Lower leg skin (tissue), 3 donors: ENCODE data around the gene PKD1.

Experiments
- CTCF ChIP-seq, 3 donors: fragments of 450-650 bp; IDR thresholded peaks; one replicate each; pipeline ENCODE4 v1.5.1; 2016; ENCODE audit warnings: antibody characterized with exemption in 3 of 3, mild to moderate bottlenecking in 3 of 3, moderate library complexity in 2 of 3
- POLR2A ChIP-seq, 2 donors: fragments of 450-650 bp; IDR thresholded peaks; one replicate each; pipeline ENCODE4 v1.6.1; 2016 to 2017; ENCODE audit warnings: antibody characterized with exemption in 2 of 2, mild to moderate bottlenecking in 1 of 2, moderate library complexity in 1 of 2

- no peak for TF ChIP-seq CTCF (IDR thresholded peaks at IDR 0.05)
- TF ChIP-seq POLR2A (IDR thresholded peaks at IDR 0.05): no peak
These were observed 33.2 kb downstream of the PKD1 start for GRCh38 chr16:2102471-2102870.
